CD14-positive monocyte (primary cell): ENCODE data around the gene STAM. TPM values are rescaled to one million over a fixed set of nuclear protein-coding genes. Genes with fewer than 3 reads are reported as not detected.

Source experiments
- DNase-seq, 3 donors: peaks; one replicate each; pipeline ENCODE4 v3.0.0-alpha.2; 2011 to 2022
- H2AFZ ChIP-seq: 2 replicates; pipeline ENCODE4 v1.6.0; 2012; ENCODE audit warnings: mild to moderate bottlenecking, low read depth, low read length, inconsistent platforms; ENCODE audit not compliant: insufficient read depth, poor library complexity, severe bottlenecking
- H3K27ac ChIP-seq, 2 donors: 1 replicate in 1 of 2; 2 replicates in 1 of 2; pipeline ENCODE4 v1.5.1; 2012 to 2013; ENCODE audit warnings: low read length in 2 of 2, control low read depth in 1 of 2, inconsistent platforms in 1 of 2, low read depth in 1 of 2, mild to moderate bottlenecking in 1 of 2
- H3K27me3 ChIP-seq, 2 donors: one replicate each; pipeline versions ENCODE4 v1.6.0 to v1.6.1; 2011 to 2013; ENCODE audit warnings: low read length in 2 of 2; ENCODE audit not compliant: control insufficient read depth in 2 of 2, insufficient read depth in 2 of 2
- H3K36me3 ChIP-seq, 2 donors: replicated peaks in 1 of 2; 1 replicate in 1 of 2; 2 replicates in 1 of 2; pipeline versions ENCODE4 v1.5.1 to v1.6.1; 2012 to 2013; ENCODE audit warnings: low read length in 2 of 2, control low read depth in 1 of 2, inconsistent platforms in 1 of 2, mild to moderate bottlenecking in 1 of 2; ENCODE audit not compliant: insufficient read depth in 2 of 2, control insufficient read depth in 1 of 2
- H3K4me1 ChIP-seq, 2 donors: 1 replicate in 1 of 2; 2 replicates in 1 of 2; pipeline versions ENCODE4 v1.5.1 to v1.6.1; 2012 to 2013; ENCODE audit warnings: low read length in 2 of 2, control low read depth in 1 of 2, inconsistent platforms in 1 of 2, mild to moderate bottlenecking in 1 of 2, moderate library complexity in 1 of 2; ENCODE audit not compliant: insufficient read depth in 2 of 2, control insufficient read depth in 1 of 2
- H3K4me2 ChIP-seq: replicated peaks from 2 replicates; pipeline ENCODE3; 2012; ENCODE audit warnings: low read length, moderate library complexity, mild to moderate bottlenecking; ENCODE audit not compliant: poor library complexity, severe bottlenecking; ENCODE audit errors: extremely low read depth
- H3K4me3 ChIP-seq, 3 experiments: fragments of 200-600 bp in 1 of 3; sonication (generic) in 1 of 3; replicated peaks in 1 of 3; 1 replicate in 2 of 3; 2 replicates in 1 of 3; pipeline ENCODE4 v1.5.1; 2011 to 2013; ENCODE audit warnings: low read length in 3 of 3, mild to moderate bottlenecking in 3 of 3, control low read depth in 2 of 3, low read depth in 2 of 3, inconsistent platforms in 1 of 3, moderate library complexity in 1 of 3
- H3K79me2 ChIP-seq: 2 replicates; pipeline ENCODE4 v1.6.0; 2012; ENCODE audit warnings: mild to moderate bottlenecking, control low read depth, inconsistent platforms, low read length, moderate library complexity; ENCODE audit not compliant: insufficient read depth
- H3K9ac ChIP-seq: 2 replicates; pipeline ENCODE4 v1.6.0; 2017; ENCODE audit warnings: low read length, mild to moderate bottlenecking; ENCODE audit not compliant: insufficient read depth, poor library complexity, severe bottlenecking
- H3K9me3 ChIP-seq, 2 donors: replicated peaks in 1 of 2; 1 replicate in 1 of 2; 2 replicates in 1 of 2; pipeline versions ENCODE4 v1.5.1 to v1.6.1; 2012 to 2013; ENCODE audit warnings: low read length in 2 of 2, control low read depth in 1 of 2; ENCODE audit not compliant: control insufficient read depth in 1 of 2, insufficient read depth in 1 of 2
- H4K20me1 ChIP-seq: 2 replicates; pipeline ENCODE4 v1.6.0; 2012; ENCODE audit warnings: mild to moderate bottlenecking, low read length, control low read depth, moderate library complexity; ENCODE audit not compliant: insufficient read depth
- H3K27ac Mint-ChIP-seq, 7 donors: one replicate each; pipeline ENCODE4 v1.8.0; 2020; ENCODE audit warnings: mild to moderate bottlenecking in 7 of 7, mixed read lengths in 7 of 7, moderate library complexity in 6 of 7, inconsistent platforms in 2 of 7
- H3K27me3 Mint-ChIP-seq, 3 donors: one replicate each; pipeline ENCODE4 v1.8.0; 2021 to 2022; ENCODE audit warnings: low read depth in 3 of 3, mild to moderate bottlenecking in 3 of 3, mixed read lengths in 3 of 3, moderate library complexity in 3 of 3, inconsistent platforms in 1 of 3
- H3K36me3 Mint-ChIP-seq, 2 donors: one replicate each; pipeline ENCODE4 v1.8.0; 2020; ENCODE audit warnings: mixed read lengths in 2 of 2, inconsistent platforms in 1 of 2, mild to moderate bottlenecking in 1 of 2
- H3K4me1 Mint-ChIP-seq: one replicate; pipeline ENCODE4 v1.8.0; 2020; ENCODE audit warnings: mild to moderate bottlenecking, mixed read lengths
- H3K4me3 Mint-ChIP-seq, 2 donors: one replicate each; pipeline ENCODE4 v1.8.0; 2020; ENCODE audit warnings: mild to moderate bottlenecking in 2 of 2, mixed read lengths in 2 of 2, moderate library complexity in 1 of 2
- H3K9me3 Mint-ChIP-seq, 7 donors: one replicate each; pipeline ENCODE4 v1.8.0; 2020 to 2022; ENCODE audit warnings: mixed read lengths in 7 of 7, mild to moderate bottlenecking in 6 of 7, moderate library complexity in 6 of 7, inconsistent platforms in 2 of 7
- CTCF ChIP-seq: fragments of 200-600 bp; IDR thresholded peaks from one replicate; pipeline ENCODE4 v1.8.0; 2022; ENCODE audit warnings: antibody characterized with exemption, mild to moderate bottlenecking
- WGBS: methylation state at CpG from one replicate; pipeline ENCODE4 v1.1.5; 2013; ENCODE audit warnings: missing lambda C conversion rate; ENCODE audit not compliant: insufficient coverage; 5-methylcytosine and 5-hydroxymethylcytosine counted together
- intact Hi-C, 2 donors: fragments of 100-400 bp; cut with micrococcal nuclease; formaldehyde crosslinking; loops; one replicate each; pipeline versions ENCODE4 v1.15.0 to v1.15.1; 2023
- polyA plus RNA-seq, 3 donors: library from polyadenylated mRNA; depleted of rRNA in 1 of 3; unstranded in 2 of 3; stranded (reverse) in 1 of 3; fragments of 300-500 nt in 2 of 3; fragments of >200 nt in 1 of 3; fragmentation: Illumina TruSeq in 2 of 3; gene quantifications; 1 replicate in 2 of 3; 2 replicates in 1 of 3; pipeline ENCODE4 v1.2.3, GENCODE V29; 2012 to 2021

STAM gene
- polyA plus RNA-seq, 3 donors: 5.5 to 16.4 (median 5.9) TPM

- no peaks in the 10 kb centered on the region for H3K4me1 ChIP-seq
- WGBS: 80% methylated on average over 1 of the region's 6 CpGs
- H3K9ac ChIP-seq: no peak overlapping the region
- TF ChIP-seq CTCF: no peak
- peaks cover 70% of the 10 kb centered on the region for H4K20me1 ChIP-seq
- Mint-ChIP-seq H3K36me3 (peaks cover 12 to 15% of the 10 kb centered on the region in 2 donors), H3K9me3 (no peaks in the 10 kb centered on the region), H3K4me1 (peaks cover 12% of the 10 kb centered on the region), H3K4me3 (no peak overlapping the region), H3K27me3 (peaks cover 0 to 2% (median 0%) of the 10 kb centered on the region in 3 donors), H3K27ac (peak overlapping the region in 2 of 7 donors; percentile 2 to 41)
- no peak overlapping the region for H3K4me3 ChIP-seq
- intact Hi-C loops: no loop called here
- H3K9me3 ChIP-seq: no peaks in the 10 kb centered on the region
- H3K27ac ChIP-seq: no peak overlapping the region
- no peak overlapping the region for H2AFZ ChIP-seq
- H3K4me2 ChIP-seq: no peak overlapping the region
- no peaks in the 10 kb centered on the region for H3K27me3 ChIP-seq
- no peaks in the 10 kb centered on the region for H3K36me3 ChIP-seq
- peaks cover 91% of the 10 kb centered on the region for H3K79me2 ChIP-seq
- no peak for DNase-seq
Observed at GRCh38 chr10:17668435-17669184, 24.7 kb downstream of the STAM start.

- peaks cover 12 to 14% of the 10 kb centered on the region in 2 donors for H3K36me3 Mint-ChIP-seq
- Histone ChIP-seq H3K4me2 (no peak overlapping the region), H3K36me3 (no peaks in the 10 kb centered on the region), H2AFZ (no peak overlapping the region), H3K27ac (no peak overlapping the region), H3K4me3 (no peak overlapping the region), H4K20me1 (peaks cover 77% of the 10 kb centered on the region), H3K9ac (no peak overlapping the region), H3K9me3 (no peaks in the 10 kb centered on the region), H3K4me1 (no peaks in the 10 kb centered on the region), H3K79me2 (peaks cover 98% of the 10 kb centered on the region), H3K27me3 (no peaks in the 10 kb centered on the region)
- intact Hi-C loops: no loop called here
- no peak overlapping the region for H3K4me3 Mint-ChIP-seq
- no peak for TF ChIP-seq CTCF
- peak overlapping the region in 1 of 7 donors; percentile 58 for H3K27ac Mint-ChIP-seq
- H3K4me1 Mint-ChIP-seq: peaks cover 15% of the 10 kb centered on the region
- no peak for DNase-seq
- 79% methylated on average over 5 of the region's 11 CpGs for WGBS
- H3K9me3 Mint-ChIP-seq: no peaks in the 10 kb centered on the region
- H3K27me3 Mint-ChIP-seq: peaks cover 0 to 2% (median 0%) of the 10 kb centered on the region in 3 donors
Observed at GRCh38 chr10:17669185-17669872, 25.4 kb downstream of the STAM start.
